ENCODE results near the gene TOR2A. TPM values are rescaled to one million over a fixed set of nuclear protein-coding genes. Genes with fewer than 3 reads are reported as not detected.

TOR2A gene
- 2.0 and 2.8 TPM in 2 replicates for total RNA-seq (ENCODE audit: low replicate concordance)

GRCh38 chr9:127734747-127735529, at the start of gene TOR2A:
TOR2A (minus strand) TSS chr9:127735294; CDS start chr9:127735270, 24 bp downstream.

GRCh38 chr9:127778280-127779135, 43.4 kb upstream of the TOR2A start, which contains the start of gene SH2D3C:
SH2D3C (minus strand) TSS chr9:127778666; CDS start chr9:127778627, 39 bp downstream.

GRCh38 chr9:127715470-127716337, 19.4 kb downstream of the TOR2A start, which contains the start of the genes PTRH1 and TTC16:
PTRH1 (minus strand) TSS chr9:127715663; CDS start chr9:127715639, 24 bp downstream.
TTC16 (plus strand) TSS chr9:127716079; CDS start chr9:127716146, 67 bp downstream.

GRCh38 chr9:127706836-127707241, 28.3 kb downstream of the TOR2A start, which contains the start of gene CFAP157:
CFAP157 (plus strand) TSS chr9:127706988; CDS start chr9:127707032, 44 bp downstream.

Other genes with a start within 250 kb of the TOR2A start
- 10.8 and 22.6 TPM in 2 replicates for gene STXBP1, start 123.0 kb downstream of the TOR2A start, total RNA-seq (ENCODE audit: low replicate concordance)
- under 0.01 TPM in 1 of 2 replicates, not detected in the other for gene CFAP157, start 28.3 kb downstream of the TOR2A start, total RNA-seq (ENCODE audit: low replicate concordance)
- gene PTRH1, start 19.6 kb downstream of the TOR2A start, total RNA-seq (ENCODE audit: low replicate concordance), result 13.7 and 41.3 TPM in 2 replicates
- gene TTC16, start 19.2 kb downstream of the TOR2A start, total RNA-seq (ENCODE audit: low replicate concordance), result under 0.01 TPM in 1 of 2 replicates, not detected in the other
- gene SH2D3C, start 43.4 kb upstream of the TOR2A start, total RNA-seq (ENCODE audit: low replicate concordance), result 0.08 and 0.94 TPM in 2 replicates
- 41.5 and 66.2 TPM in 2 replicates for gene CDK9, start 50.7 kb upstream of the TOR2A start, total RNA-seq (ENCODE audit: low replicate concordance)
- gene FPGS, start 67.6 kb upstream of the TOR2A start, total RNA-seq (ENCODE audit: low replicate concordance), result 82.5 and 90.2 TPM in 2 replicates
- 10.4 and 33.5 TPM in 2 replicates for gene ENG, start 119.4 kb upstream of the TOR2A start, total RNA-seq (ENCODE audit: low replicate concordance)
- 53.7 and 86.7 TPM in 2 replicates for gene AK1, start 142.4 kb upstream of the TOR2A start, total RNA-seq (ENCODE audit: low replicate concordance)
- gene ST6GALNAC6, start 164.3 kb upstream of the TOR2A start, total RNA-seq (ENCODE audit: low replicate concordance), result 32.0 and 79.7 TPM in 2 replicates
- 22.9 and 44.7 TPM in 2 replicates for gene ST6GALNAC4, start 181.7 kb upstream of the TOR2A start, total RNA-seq (ENCODE audit: low replicate concordance)
- 0.45 and 0.94 TPM in 2 replicates for gene PIP5KL1, start 195.5 kb upstream of the TOR2A start, total RNA-seq (ENCODE audit: low replicate concordance)
- gene DPM2, start 202.6 kb upstream of the TOR2A start, total RNA-seq (ENCODE audit: low replicate concordance), result 7.1 and 8.6 TPM in 2 replicates
- gene EEIG1, start 245.7 kb upstream of the TOR2A start, total RNA-seq (ENCODE audit: low replicate concordance), result 4.7 and 5.9 TPM in 2 replicates